Measurements from ENCODE around the gene SYTL4. TPM values are rescaled to one million over a fixed set of nuclear protein-coding genes. Genes with fewer than 3 reads are reported as not detected.
"Not testable (repeated sequence)": the region's sequence is repeated elsewhere in the genome, so short reads cannot be mapped to it uniquely, and the experiment has no call there.

SYTL4 gene
- total RNA-seq, 1 donor from 2014 or later = 2.1 TPM

DNA sequence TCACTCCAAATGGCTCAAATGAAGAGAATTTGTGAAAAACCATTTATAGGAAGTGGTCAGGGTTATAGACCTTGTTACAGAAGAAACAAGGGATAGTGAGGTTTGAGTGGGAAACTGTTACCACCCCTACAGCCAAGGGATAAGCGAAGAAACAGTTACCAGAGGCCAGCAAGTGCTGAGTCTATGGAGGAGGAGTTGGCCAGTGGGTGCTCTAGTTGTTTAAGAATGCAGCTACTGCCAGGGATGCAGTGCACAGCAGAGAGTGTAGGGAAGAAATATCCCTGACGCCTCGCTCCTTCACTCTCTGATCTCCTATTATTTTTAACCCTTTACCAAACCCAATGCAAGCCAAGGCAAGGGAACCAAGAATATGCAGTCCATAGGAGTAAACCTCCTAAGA is 15.2 kb upstream of the SYTL4 start:
- Histone ChIP-seq H3K4me1 (no peaks in the 10 kb centered on the region), H3K4me3 (no peak overlapping the region), H3K27me3 (no peaks in the 10 kb centered on the region), H3K27ac (no peak overlapping the region), H3K9me3 (no peaks in the 10 kb centered on the region), H3K36me3 (no peaks in the 10 kb centered on the region)
- no peak for TF ChIP-seq CTCF (IDR thresholded peaks at IDR 0.05)
- no peak for DNase-seq (ENCODE audit: low spot score in 2 of 2)
- intact Hi-C loops (cut with DNase I) = no loop called here

DNA sequence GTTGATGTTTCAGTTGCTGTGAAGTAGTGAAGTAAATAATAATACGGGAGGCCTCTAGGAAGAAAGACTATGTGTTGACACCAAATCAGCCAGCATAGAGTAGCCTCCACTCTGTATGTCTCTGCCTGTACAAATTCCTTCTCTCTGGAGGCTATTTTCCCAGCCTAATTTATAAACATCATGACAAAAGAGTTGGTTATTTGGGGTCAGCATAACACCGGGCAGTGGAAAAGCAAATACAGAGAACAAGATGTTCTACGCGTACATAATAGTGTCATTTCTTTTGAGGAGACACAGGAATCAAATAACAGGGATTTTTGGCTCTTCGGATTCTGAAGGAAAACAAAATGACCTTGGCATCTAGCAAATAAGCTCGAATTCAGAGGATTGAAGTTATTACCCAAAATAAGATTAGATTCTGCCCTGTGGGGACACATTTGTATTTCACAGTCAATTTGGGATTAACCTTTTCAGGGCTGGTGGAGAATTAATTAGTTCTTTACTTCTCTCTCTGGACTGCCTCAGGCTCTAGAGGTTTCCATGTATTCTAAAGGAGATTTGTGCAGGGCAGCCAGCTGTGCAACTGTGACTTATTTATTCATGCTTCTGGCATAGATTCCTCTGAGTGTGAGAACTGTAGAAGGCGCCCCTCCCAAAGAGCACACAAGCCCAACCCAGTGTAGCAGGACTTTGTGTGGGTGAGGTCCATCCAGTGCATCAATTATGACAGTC is 14.1 kb upstream of the SYTL4 start:
- Histone ChIP-seq H3K27me3 (no peaks in the 10 kb centered on the region), H3K4me1 (no peaks in the 10 kb centered on the region), H3K9me3 (no peaks in the 10 kb centered on the region), H3K4me3 (no peak overlapping the region), H3K36me3 (no peaks in the 10 kb centered on the region), H3K27ac (no peak overlapping the region)
- intact Hi-C loops (cut with DNase I) = no loop called here
- no peak for DNase-seq (ENCODE audit: low spot score in 2 of 2)
- TF ChIP-seq CTCF (IDR thresholded peaks at IDR 0.05) = no peak

GRCh38 chrX:100745205-100745604 is 13.3 kb upstream of the SYTL4 start:
- H3K4me3 ChIP-seq = no peak overlapping the region
- no peak overlapping the region for H3K27ac ChIP-seq
- H3K9me3 ChIP-seq = no peaks in the 10 kb centered on the region
- H3K27me3 ChIP-seq = no peaks in the 10 kb centered on the region
- no peaks in the 10 kb centered on the region for H3K36me3 ChIP-seq
- TF ChIP-seq CTCF (IDR thresholded peaks at IDR 0.05) = no peak
- H3K4me1 ChIP-seq = no peaks in the 10 kb centered on the region
- no peak for DNase-seq (ENCODE audit: low spot score in 2 of 2)
- intact Hi-C loops (cut with DNase I) = no loop called here

- TF ChIP-seq CTCF (IDR thresholded peaks at IDR 0.05) = no peak
- H3K36me3 ChIP-seq = no peaks in the 10 kb centered on the region
- no peaks in the 10 kb centered on the region for H3K4me1 ChIP-seq
- no peak overlapping the region for H3K27ac ChIP-seq
- no peak for DNase-seq (ENCODE audit: low spot score in 2 of 2)
- no peaks in the 10 kb centered on the region for H3K9me3 ChIP-seq
- no peak overlapping the region for H3K4me3 ChIP-seq
- no peaks in the 10 kb centered on the region for H3K27me3 ChIP-seq
- intact Hi-C loops (cut with DNase I) = no loop called here
Observed at GRCh38 chrX:100743009-100743607, 11.2 kb upstream of the SYTL4 start.

DNA sequence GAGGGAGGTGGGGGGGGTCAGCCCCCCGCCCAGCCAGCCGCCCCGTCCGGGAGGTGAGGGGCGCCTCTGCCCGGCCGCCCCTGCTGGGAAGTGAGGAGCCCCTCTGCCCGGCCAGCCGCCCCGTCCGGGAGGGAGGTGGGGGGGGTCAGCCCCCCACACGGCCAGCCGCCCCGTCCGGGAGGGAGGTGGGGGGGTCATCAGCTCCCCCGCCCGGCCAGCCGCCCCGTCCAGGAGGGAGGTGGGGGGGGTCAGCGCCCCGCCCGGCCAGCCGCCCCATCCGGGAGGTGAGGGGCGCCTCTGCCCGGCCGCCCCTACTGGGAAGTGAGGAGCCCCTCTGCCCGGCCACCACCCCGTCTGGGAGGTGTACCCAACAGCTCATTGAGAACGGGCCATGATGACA is 7.9 kb downstream of the SYTL4 start:
- H3K4me1 ChIP-seq; DNase-seq (ENCODE audit: low spot score in 2 of 2); H3K27me3 ChIP-seq; H3K36me3 ChIP-seq; H3K27ac ChIP-seq; intact Hi-C loops (cut with DNase I); H3K4me3 ChIP-seq; H3K9me3 ChIP-seq: not testable (repeated sequence)

GRCh38 chrX:100721328-100721727 is 10.6 kb downstream of the SYTL4 start:
- intact Hi-C loops (cut with DNase I) = no loop called here
- Histone ChIP-seq H3K9me3 (no peaks in the 10 kb centered on the region), H3K4me3 (no peak overlapping the region), H3K27me3 (no peaks in the 10 kb centered on the region), H3K36me3 (no peaks in the 10 kb centered on the region), H3K27ac (no peak overlapping the region), H3K4me1 (no peaks in the 10 kb centered on the region)
- no peak for TF ChIP-seq CTCF (IDR thresholded peaks at IDR 0.05)
- no peak for DNase-seq (ENCODE audit: low spot score in 2 of 2)

Measured in ascending aorta (tissue), 2 donors.